Measurements from ENCODE around the gene AFAP1L1. TPM values are rescaled to one million over a fixed set of nuclear protein-coding genes. Genes with fewer than 3 reads are reported as not detected.

The AFAP1L1 gene
- polyA plus RNA-seq, 1 experiment = 1.3 TPM

GRCh38 chr5:149372932-149373331, 101.3 kb downstream of the AFAP1L1 start:
- no peak overlapping the region for H3K4me3 ChIP-seq (ENCODE audit: low read depth, low read length)
- no peak for DNase-seq (ENCODE audit: low read depth)
- CTCF ChIA-PET = interaction anchor here (0.8 to 17.0 kb wide), 14 partner anchors 9 to 246 kb away, joined by 3 to 289 read pairs (median 9); partner anchors contain the start of gene PCYOX1L
- POLR2A ChIA-PET = interaction anchor here (0.5 kb wide), 1 partner anchor 188 kb away, joined by 4 read pairs; no protein-coding TSS in a partner anchor
- no peaks in the 10 kb centered on the region; the same call in 1 of the 2 replicates for H3K36me3 ChIP-seq (ENCODE audit: control insufficient read depth, insufficient read depth, low read length)
- TF ChIP-seq CTCF (IDR thresholded peaks at IDR 0.05; ENCODE audit: insufficient read depth, low read depth, low read length) = no peak
- no peaks in the 10 kb centered on the region for H3K27me3 ChIP-seq (ENCODE audit: control insufficient read depth, insufficient read depth, low read length)

GRCh38 chr5:149374303-149374702, 102.6 kb downstream of the AFAP1L1 start:
- ChIA-PET POLR2A (no interaction called here), CTCF (interaction anchor here (1.2 to 17.0 kb wide), 5 partner anchors 8 to 68 kb away, joined by 3 to 289 read pairs (median 70); no protein-coding TSS in a partner anchor)
- H3K27me3 ChIP-seq (ENCODE audit: control insufficient read depth, insufficient read depth, low read length) = no peaks in the 10 kb centered on the region
- no peaks in the 10 kb centered on the region for H3K36me3 ChIP-seq (ENCODE audit: control insufficient read depth, insufficient read depth, low read length)
- no peak for DNase-seq (ENCODE audit: low read depth)
- no peak for TF ChIP-seq CTCF (IDR thresholded peaks at IDR 0.05; ENCODE audit: insufficient read depth, low read depth, low read length)
- no peak overlapping the region for H3K4me3 ChIP-seq (ENCODE audit: low read depth, low read length)

GRCh38 chr5:149374801-149375200, 103.1 kb downstream of the AFAP1L1 start:
- TF ChIP-seq CTCF (IDR thresholded peaks at IDR 0.05; ENCODE audit: insufficient read depth, low read depth, low read length) = no peak
- Histone ChIP-seq H3K27me3 (ENCODE audit: control insufficient read depth, insufficient read depth, low read length) (peaks cover under 1% of the 10 kb centered on the region; the same call in 1 of the 2 replicates), H3K36me3 (ENCODE audit: control insufficient read depth, insufficient read depth, low read length) (no peaks in the 10 kb centered on the region), H3K4me3 (ENCODE audit: low read depth, low read length) (no peak overlapping the region)
- POLR2A ChIA-PET = no interaction called here
- CTCF ChIA-PET = interaction anchor here (0.7 to 17.0 kb wide), 4 partner anchors 57 to 67 kb away, joined by 3 to 289 read pairs (median 130); no protein-coding TSS in a partner anchor
- no peak for DNase-seq (ENCODE audit: low read depth)

GRCh38 chr5:149375434-149375833, 103.8 kb downstream of the AFAP1L1 start:
- no peak for DNase-seq (ENCODE audit: low read depth)
- Histone ChIP-seq H3K4me3 (ENCODE audit: low read depth, low read length) (no peak overlapping the region), H3K27me3 (ENCODE audit: control insufficient read depth, insufficient read depth, low read length) (peaks cover 1% of the 10 kb centered on the region; the same call in 1 of the 2 replicates), H3K36me3 (ENCODE audit: control insufficient read depth, insufficient read depth, low read length) (no peaks in the 10 kb centered on the region)
- no peak for TF ChIP-seq CTCF (IDR thresholded peaks at IDR 0.05; ENCODE audit: insufficient read depth, low read depth, low read length)
- POLR2A ChIA-PET = interaction anchor here (0.6 kb wide), 1 partner anchor 242 kb away, joined by 3 read pairs; no protein-coding TSS in a partner anchor
- CTCF ChIA-PET = interaction anchor here (0.6 to 17.0 kb wide), 9 partner anchors 8 to 191 kb away, joined by 3 to 289 read pairs (median 3); no protein-coding TSS in a partner anchor

GRCh38 chr5:149376104-149376503, 104.4 kb downstream of the AFAP1L1 start:
- ChIA-PET POLR2A (interaction anchor here (0.6 kb wide), 1 partner anchor 241 kb away, joined by 3 read pairs; no protein-coding TSS in a partner anchor), CTCF (interaction anchor here (1.0 to 17.0 kb wide), 5 partner anchors 9 to 187 kb away, joined by 3 to 289 read pairs (median 39); no protein-coding TSS in a partner anchor)
- peaks cover 1% of the 10 kb centered on the region; the same call in 1 of the 2 replicates for H3K27me3 ChIP-seq (ENCODE audit: control insufficient read depth, insufficient read depth, low read length)
- no peak for TF ChIP-seq CTCF (IDR thresholded peaks at IDR 0.05; ENCODE audit: insufficient read depth, low read depth, low read length)
- no peak for DNase-seq (ENCODE audit: low read depth)
- H3K36me3 ChIP-seq (ENCODE audit: control insufficient read depth, insufficient read depth, low read length) = no peaks in the 10 kb centered on the region
- no peak overlapping the region for H3K4me3 ChIP-seq (ENCODE audit: low read depth, low read length)
